Left colon (tissue), 2 donors: ENCODE data around the gene SELENOP. TPM values are rescaled to one million over a fixed set of nuclear protein-coding genes. Genes with fewer than 3 reads are reported as not detected.
A peak's percentile ranks its signal among the peaks of the same experiment; 100 is the strongest.

Experiments
- ATAC-seq: fragments of 200-7000 bp; cut with Tn5 transposase; one replicate; pipeline ENCODE4 v1.9.1; 2020; ENCODE audit warnings: mild to moderate bottlenecking, moderate library complexity
- DNase-seq, 2 donors: peaks; one replicate each; pipeline ENCODE4 v3.0.0-alpha.2; 2020
- intact Hi-C, 2 donors: fragments of 100-400 bp; cut with DNase I in 1 of 2; cut with micrococcal nuclease in 1 of 2; formaldehyde crosslinking; loops; one replicate each; pipeline versions ENCODE4 v1.11.2 to v1.14.0; 2022; cut with DNase I, micrococcal nuclease
- total RNA-seq, 2 donors: library from RNA; stranded (reverse); fragmentation: NEBNext Ultra II Directional; extraction: Animal tissue kit (Norgen Biotek cat#: 25700); gene quantifications; one replicate each; pipeline ENCODE4 v1.2.1, GENCODE V29; 2021
- donor health status: DM: no; HTN: no; CAD: no.
- donor health status: DM: yes; HTN: yes; CAD: no.

Gene SELENOP
- total RNA-seq, 2 donors from 2014 or later: 1,235 to 2,399 TPM

GRCh38 chr5:42801516-42802166 is 10.1 kb downstream of the SELENOP start:
- intact Hi-C loops: no loop called here
- DNase-seq (no peak), ATAC-seq (no peak)

- DNase-seq: no peak
- intact Hi-C loops: no loop called here
- ATAC-seq: no peak
Observed at GRCh38 chr5:42800748-42801330, 10.9 kb downstream of the SELENOP start.

DNA sequence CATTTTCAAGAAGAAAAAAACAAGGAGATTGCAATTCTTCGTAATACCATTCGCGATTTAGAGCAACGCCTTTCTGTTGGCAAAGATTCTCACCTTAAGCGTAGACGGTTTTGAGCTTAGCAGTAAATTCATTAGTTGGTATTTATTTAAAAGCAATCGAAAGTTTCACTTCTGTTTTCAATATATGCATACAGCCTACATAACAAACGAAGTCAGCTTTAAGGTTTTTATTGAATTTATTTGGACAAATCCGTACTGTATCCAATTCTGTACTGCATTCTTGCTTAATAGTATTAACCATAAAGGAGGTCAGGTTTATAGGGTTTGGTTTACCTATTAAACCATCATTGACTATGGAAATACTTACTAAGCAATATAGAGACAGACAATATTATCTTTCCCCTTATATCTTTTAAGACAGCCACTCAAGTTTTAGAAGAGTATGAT is 12.0 kb downstream of the SELENOP start:
- ATAC-seq (no peak), DNase-seq (no peak)
- intact Hi-C loops: no loop called here

DNA sequence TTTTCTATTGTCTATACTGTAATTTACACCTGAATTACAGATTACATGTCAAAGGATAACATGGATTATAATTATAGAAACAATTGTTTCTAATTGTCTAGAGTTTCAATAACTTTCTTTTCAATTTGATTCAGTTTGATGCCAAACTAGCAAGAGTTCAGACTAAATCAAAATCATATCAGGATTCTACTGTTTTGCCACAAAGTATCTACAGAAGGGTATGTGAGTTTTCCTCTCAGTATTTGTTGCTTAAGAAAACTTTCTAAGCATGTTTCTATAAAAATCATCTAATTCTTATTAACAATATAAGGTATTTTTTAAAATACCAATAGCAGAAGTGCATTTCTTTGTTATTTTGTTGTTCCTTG is 12.5 kb downstream of the SELENOP start:
- ATAC-seq (no peak), DNase-seq (no peak)
- intact Hi-C loops: no loop called here

- DNase-seq: no peak
- ATAC-seq: peak; percentile 42
- intact Hi-C loops: no loop called here
Observed at GRCh38 chr5:42798284-42799240, 13.1 kb downstream of the SELENOP start.

GRCh38 chr5:42791151-42791550 is 20.5 kb downstream of the SELENOP start:
- DNase-seq: no peak
- intact Hi-C loops: no loop called here
- ATAC-seq: peak; percentile 70

- DNase-seq: no peak
- ATAC-seq: peak; percentile 84
- intact Hi-C loops: no loop called here
Observed at GRCh38 chr5:42787845-42788244, 23.8 kb downstream of the SELENOP start.

DNA sequence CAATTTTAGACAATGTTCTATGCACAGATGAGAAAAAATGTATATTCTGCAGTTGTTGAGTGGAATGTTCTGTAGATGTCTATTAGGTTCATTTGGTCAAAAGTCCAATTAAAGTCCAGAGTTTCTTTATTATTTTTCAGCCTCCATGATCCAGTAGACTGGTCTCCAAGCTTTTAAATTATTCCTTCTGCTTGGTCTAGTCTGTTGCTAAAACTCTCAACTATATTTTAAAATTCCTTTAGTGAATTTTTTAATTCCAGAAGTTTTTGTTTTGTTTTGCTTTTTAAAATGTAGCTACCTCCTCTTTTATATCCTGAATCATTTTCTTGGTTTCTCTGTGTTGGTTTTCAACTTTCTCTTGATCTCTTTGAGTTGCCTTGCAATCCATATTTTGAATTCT is 24.6 kb downstream of the SELENOP start:
- DNase-seq (no peak), ATAC-seq (no peak)
- intact Hi-C loops: no loop called here

- no peak for DNase-seq
- ATAC-seq: no peak
- intact Hi-C loops: no loop called here
Observed at GRCh38 chr5:42785756-42786155, 25.9 kb downstream of the SELENOP start.

DNA sequence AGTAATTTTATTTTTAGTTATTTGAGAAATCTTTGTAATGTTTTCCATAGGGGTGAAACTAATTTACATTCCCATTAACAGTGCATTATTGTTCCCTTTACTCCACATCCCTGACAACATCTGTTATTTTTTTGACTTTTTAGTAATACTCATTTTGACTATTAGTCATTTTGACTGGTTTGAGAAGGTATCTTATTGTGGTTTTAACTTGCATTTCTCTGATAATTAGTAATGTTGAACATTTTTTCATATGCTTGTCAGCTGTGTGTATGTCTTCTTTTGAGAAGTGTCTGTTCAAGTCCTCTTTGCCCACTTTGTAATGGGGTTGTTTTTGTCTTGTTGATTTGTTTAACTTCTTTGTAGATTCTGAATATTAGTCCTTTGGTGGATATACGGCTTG is 27.6 kb downstream of the SELENOP start:
- DNase-seq (no peak), ATAC-seq (no peak)
- intact Hi-C loops: no loop called here

- intact Hi-C loops: no loop called here
- no peak for DNase-seq
- ATAC-seq: peak; percentile 71
Observed at GRCh38 chr5:42781584-42781983, 30.1 kb downstream of the SELENOP start.

GRCh38 chr5:42779083-42779482 is 32.6 kb downstream of the SELENOP start:
- ATAC-seq (no peak), DNase-seq (no peak)
- intact Hi-C loops: loop anchor here in 1 of 2 donors (10.0 kb wide), 1 partner anchor 354 kb away; the partner anchor contains the start of gene GHR

GRCh38 chr5:42772265-42772993 is 39.3 kb downstream of the SELENOP start:
- intact Hi-C loops: loop anchor here in 1 of 2 donors (10.0 kb wide), 1 partner anchor 348 kb away; the partner anchor contains the start of gene GHR
- ATAC-seq (peak; percentile 64), DNase-seq (no peak)

- no peak for ATAC-seq
- no peak for DNase-seq
- intact Hi-C loops: loop anchor here in 1 of 2 donors (10.0 kb wide), 1 partner anchor 345 kb away; the partner anchor contains the start of gene GHR
Observed at GRCh38 chr5:42770003-42770402, 41.7 kb downstream of the SELENOP start.

DNA sequence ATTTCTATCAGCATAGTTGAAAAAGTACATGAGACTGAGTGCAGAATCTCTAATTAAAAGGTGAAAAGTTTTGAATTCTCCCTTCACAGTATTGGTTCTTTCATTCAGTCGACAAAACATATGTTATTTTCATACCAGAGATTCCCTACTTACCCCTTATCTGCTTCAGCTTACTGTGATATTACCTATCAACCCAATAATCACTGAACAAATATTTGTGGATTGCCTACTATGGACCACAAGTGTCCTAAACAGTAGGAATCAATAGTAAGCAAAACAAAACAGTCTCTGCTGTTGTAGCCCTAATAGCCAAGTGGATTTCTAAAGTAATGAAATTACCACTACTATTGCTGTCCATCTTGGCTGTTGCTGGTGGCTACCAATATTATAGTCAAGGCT is 43.6 kb downstream of the SELENOP start:
- ATAC-seq (no peak), DNase-seq (no peak)
- intact Hi-C loops: loop anchor here in 1 of 2 donors (5.0 kb wide), 1 partner anchor 761 kb away; no protein-coding TSS in a partner anchor

GRCh38 chr5:42767491-42768105 is 44.1 kb downstream of the SELENOP start:
- intact Hi-C loops: loop anchor here in 1 of 2 donors (5.0 kb wide), 1 partner anchor 760 kb away; no protein-coding TSS in a partner anchor
- ATAC-seq (peak; percentile 42), DNase-seq (no peak)

DNA sequence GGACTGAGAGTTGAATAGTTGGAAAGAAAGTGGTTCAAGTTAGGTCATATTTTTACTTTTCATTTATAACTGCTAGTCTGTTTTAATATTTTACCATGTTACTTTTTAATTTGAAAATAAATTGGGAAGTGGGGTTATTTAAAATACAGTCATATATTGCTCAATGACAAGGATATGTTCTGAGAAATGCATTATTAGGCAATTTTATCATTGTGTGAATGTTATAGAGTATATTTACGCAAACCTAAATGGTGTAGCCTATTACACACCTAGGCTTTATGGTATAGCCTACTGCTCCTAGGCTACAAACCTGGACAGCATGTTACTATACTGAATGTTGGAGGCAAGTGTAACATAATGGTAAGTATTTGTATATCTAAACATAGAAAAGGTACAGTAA is 49.9 kb downstream of the SELENOP start:
- intact Hi-C loops: no loop called here
- ATAC-seq (no peak), DNase-seq (no peak)

- ATAC-seq (no peak), DNase-seq (no peak)
- intact Hi-C loops: no loop called here
Observed at GRCh38 chr5:42760426-42760825, 51.3 kb downstream of the SELENOP start.
